HG02840 (cell line): ENCODE data around the gene RAB9B.
"Not testable (repeated sequence)": the region's sequence is repeated elsewhere in the genome, so short reads cannot be mapped to it uniquely, and the experiment has no call there.

Experiments used
- ATAC-seq: cut with Tn5 transposase; IDR thresholded peaks from one replicate; pipeline ENCODE4 v1.9.1; 2021; ENCODE audit warnings: mild to moderate bottlenecking, moderate library complexity, moderate number of reproducible peaks; ENCODE audit not compliant: unreplicated experiment, low FRiP score

RAB9B gene

GRCh38 chrX:103817101-103817500 lies 15.0 kb downstream of the RAB9B start:
- not testable (repeated sequence) for ATAC-seq

GRCh38 chrX:103811858-103812257 lies 20.2 kb downstream of the RAB9B start:
- no peak for ATAC-seq

GRCh38 chrX:103806862-103807474 lies 25.1 kb downstream of the RAB9B start:
- no peak for ATAC-seq

GRCh38 chrX:103805860-103806259 lies 26.2 kb downstream of the RAB9B start:
- no peak for ATAC-seq

- ATAC-seq = no peak
Measured at GRCh38 chrX:103800318-103800717, 31.7 kb downstream of the RAB9B start.

GRCh38 chrX:103797691-103798090 lies 34.4 kb downstream of the RAB9B start:
- no peak for ATAC-seq

- ATAC-seq = no peak
Measured at GRCh38 chrX:103794119-103794518, 37.9 kb downstream of the RAB9B start.

- ATAC-seq = no peak
Measured at GRCh38 chrX:103793545-103793940, 38.5 kb downstream of the RAB9B start.

- ATAC-seq = no peak
Measured at GRCh38 chrX:103792916-103793544, 39.0 kb downstream of the RAB9B start.

GRCh38 chrX:103791826-103792485 lies 40.1 kb downstream of the RAB9B start:
- no peak for ATAC-seq

- ATAC-seq = no peak
Measured at GRCh38 chrX:103791228-103791627, 40.8 kb downstream of the RAB9B start.

GRCh38 chrX:103789004-103789403 lies 43.1 kb downstream of the RAB9B start:
- ATAC-seq = peak; percentile 85

GRCh38 chrX:103783971-103784370 lies 48.1 kb downstream of the RAB9B start:
- ATAC-seq = no peak

GRCh38 chrX:103783196-103783595 lies 48.9 kb downstream of the RAB9B start:
- no peak for ATAC-seq

- ATAC-seq = no peak
Measured at GRCh38 chrX:103782640-103783039, 49.4 kb downstream of the RAB9B start.

GRCh38 chrX:103781706-103782105 lies 50.4 kb downstream of the RAB9B start:
- ATAC-seq = no peak

- ATAC-seq = no peak
Measured at GRCh38 chrX:103781062-103781402, 51.0 kb downstream of the RAB9B start.

GRCh38 chrX:103780336-103781061 lies 51.6 kb downstream of the RAB9B start:
- no peak for ATAC-seq

GRCh38 chrX:103779141-103779789 lies 52.8 kb downstream of the RAB9B start:
- ATAC-seq = no peak

GRCh38 chrX:103776546-103776945 lies 55.5 kb downstream of the RAB9B start, which contains the start of gene PLP1:
Gene PLP1 (plus strand): TSS chrX:103776840. CDS start chrX:103776996, 156 bp downstream.
- ATAC-seq = no peak
